Measurements from ENCODE around the gene GIPC3.

DNA sequence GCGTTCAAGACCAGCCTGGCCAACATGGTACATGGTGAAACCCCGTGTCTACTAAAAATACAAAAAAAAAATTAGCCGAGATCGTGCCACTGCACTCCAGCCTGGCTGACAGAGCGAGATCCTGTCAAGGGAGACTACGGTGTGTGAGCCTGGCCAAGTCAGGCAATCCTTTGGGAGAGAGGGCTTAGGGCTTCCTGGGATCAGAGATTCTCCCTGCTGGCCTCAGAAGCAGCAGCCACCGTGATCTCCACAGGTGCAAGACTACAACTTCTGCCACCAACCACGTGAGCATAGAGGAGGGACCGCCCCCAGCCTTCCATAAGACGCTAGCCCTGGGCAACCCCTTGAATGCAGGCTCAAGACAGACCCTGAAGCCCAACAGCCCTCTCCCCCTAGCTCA, 35.5 kb upstream of the GIPC3 start:
- TF ChIP-seq, protein P1, sequence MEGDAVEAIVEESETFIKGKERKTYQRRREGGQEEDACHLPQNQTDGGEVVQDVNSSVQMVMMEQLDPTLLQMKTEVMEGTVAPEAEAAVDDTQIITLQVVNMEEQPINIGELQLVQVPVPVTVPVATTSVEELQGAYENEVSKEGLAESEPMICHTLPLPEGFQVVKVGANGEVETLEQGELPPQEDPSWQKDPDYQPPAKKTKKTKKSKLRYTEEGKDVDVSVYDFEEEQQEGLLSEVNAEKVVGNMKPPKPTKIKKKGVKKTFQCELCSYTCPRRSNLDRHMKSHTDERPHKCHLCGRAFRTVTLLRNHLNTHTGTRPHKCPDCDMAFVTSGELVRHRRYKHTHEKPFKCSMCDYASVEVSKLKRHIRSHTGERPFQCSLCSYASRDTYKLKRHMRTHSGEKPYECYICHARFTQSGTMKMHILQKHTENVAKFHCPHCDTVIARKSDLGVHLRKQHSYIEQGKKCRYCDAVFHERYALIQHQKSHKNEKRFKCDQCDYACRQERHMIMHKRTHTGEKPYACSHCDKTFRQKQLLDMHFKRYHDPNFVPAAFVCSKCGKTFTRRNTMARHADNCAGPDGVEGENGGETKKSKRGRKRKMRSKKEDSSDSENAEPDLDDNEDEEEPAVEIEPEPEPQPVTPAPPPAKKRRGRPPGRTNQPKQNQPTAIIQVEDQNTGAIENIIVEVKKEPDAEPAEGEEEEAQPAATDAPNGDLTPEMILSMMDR (IDR thresholded peaks at IDR 0.05; ENCODE audit: control extremely low read depth in 1 of 3, insufficient read depth in 1 of 3, low read depth in 1 of 3, low read length in 3 of 3), result no peak
- no peak for TF ChIP-seq POLR2A (IDR thresholded peaks at IDR 0.05; ENCODE audit: control extremely low read depth in 1 of 2, low read depth in 2 of 2, low read length in 2 of 2)
- TF ChIP-seq, protein P2, sequence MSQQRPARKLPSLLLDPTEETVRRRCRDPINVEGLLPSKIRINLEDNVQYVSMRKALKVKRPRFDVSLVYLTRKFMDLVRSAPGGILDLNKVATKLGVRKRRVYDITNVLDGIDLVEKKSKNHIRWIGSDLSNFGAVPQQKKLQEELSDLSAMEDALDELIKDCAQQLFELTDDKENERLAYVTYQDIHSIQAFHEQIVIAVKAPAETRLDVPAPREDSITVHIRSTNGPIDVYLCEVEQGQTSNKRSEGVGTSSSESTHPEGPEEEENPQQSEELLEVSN (IDR thresholded peaks at IDR 0.05), result no peak
- TF ChIP-seq TCF12 (IDR thresholded peaks at IDR 0.05; ENCODE audit: low read depth, low read length), result no peak
- TF ChIP-seq, protein P3, sequence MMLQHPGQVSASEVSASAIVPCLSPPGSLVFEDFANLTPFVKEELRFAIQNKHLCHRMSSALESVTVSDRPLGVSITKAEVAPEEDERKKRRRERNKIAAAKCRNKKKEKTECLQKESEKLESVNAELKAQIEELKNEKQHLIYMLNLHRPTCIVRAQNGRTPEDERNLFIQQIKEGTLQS (IDR thresholded peaks at IDR 0.05; ENCODE audit: insufficient read depth, low read depth, low read length), result no peak
- no peak for TF ChIP-seq EZH2 (IDR thresholded peaks at IDR 0.05; ENCODE audit: low read depth, low read length, severe bottlenecking)
